ENCODE measurements around the gene FZD10.

DNA sequence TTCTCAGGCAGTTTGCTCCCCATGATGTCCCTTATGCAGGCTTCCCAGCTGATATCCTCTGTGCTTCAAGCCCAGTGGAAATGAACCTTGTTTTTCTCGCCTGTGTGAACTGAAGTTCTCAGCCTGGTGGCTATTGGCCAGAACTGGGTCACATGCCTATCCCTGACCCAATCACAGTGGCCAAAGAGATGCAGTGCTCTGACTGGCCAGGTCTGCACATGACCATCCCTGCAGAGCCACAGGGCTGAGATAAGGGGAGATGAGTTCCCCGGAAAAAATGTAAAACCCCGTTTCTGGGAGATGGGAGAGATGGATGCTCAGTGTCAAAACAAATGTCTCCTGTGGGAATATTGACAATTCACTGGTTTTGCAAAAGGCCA, 34.7 kb upstream of the FZD10 start:
- TF ChIP-seq, protein P1, sequence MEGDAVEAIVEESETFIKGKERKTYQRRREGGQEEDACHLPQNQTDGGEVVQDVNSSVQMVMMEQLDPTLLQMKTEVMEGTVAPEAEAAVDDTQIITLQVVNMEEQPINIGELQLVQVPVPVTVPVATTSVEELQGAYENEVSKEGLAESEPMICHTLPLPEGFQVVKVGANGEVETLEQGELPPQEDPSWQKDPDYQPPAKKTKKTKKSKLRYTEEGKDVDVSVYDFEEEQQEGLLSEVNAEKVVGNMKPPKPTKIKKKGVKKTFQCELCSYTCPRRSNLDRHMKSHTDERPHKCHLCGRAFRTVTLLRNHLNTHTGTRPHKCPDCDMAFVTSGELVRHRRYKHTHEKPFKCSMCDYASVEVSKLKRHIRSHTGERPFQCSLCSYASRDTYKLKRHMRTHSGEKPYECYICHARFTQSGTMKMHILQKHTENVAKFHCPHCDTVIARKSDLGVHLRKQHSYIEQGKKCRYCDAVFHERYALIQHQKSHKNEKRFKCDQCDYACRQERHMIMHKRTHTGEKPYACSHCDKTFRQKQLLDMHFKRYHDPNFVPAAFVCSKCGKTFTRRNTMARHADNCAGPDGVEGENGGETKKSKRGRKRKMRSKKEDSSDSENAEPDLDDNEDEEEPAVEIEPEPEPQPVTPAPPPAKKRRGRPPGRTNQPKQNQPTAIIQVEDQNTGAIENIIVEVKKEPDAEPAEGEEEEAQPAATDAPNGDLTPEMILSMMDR (conservative IDR thresholded peaks at IDR 0.05; ENCODE audit: low read depth in 2 of 2) = no peak
- no peak for TF ChIP-seq EZH2 (IDR thresholded peaks at IDR 0.05; ENCODE audit: low read depth, unreplicated experiment)
- TF ChIP-seq POLR2AphosphoS5 (IDR thresholded peaks at IDR 0.05; ENCODE audit: low read depth) = no peak
- no peak for TF ChIP-seq STAT1 (IDR thresholded peaks at IDR 0.05; ENCODE audit: unreplicated experiment)
- TF ChIP-seq, protein P2, sequence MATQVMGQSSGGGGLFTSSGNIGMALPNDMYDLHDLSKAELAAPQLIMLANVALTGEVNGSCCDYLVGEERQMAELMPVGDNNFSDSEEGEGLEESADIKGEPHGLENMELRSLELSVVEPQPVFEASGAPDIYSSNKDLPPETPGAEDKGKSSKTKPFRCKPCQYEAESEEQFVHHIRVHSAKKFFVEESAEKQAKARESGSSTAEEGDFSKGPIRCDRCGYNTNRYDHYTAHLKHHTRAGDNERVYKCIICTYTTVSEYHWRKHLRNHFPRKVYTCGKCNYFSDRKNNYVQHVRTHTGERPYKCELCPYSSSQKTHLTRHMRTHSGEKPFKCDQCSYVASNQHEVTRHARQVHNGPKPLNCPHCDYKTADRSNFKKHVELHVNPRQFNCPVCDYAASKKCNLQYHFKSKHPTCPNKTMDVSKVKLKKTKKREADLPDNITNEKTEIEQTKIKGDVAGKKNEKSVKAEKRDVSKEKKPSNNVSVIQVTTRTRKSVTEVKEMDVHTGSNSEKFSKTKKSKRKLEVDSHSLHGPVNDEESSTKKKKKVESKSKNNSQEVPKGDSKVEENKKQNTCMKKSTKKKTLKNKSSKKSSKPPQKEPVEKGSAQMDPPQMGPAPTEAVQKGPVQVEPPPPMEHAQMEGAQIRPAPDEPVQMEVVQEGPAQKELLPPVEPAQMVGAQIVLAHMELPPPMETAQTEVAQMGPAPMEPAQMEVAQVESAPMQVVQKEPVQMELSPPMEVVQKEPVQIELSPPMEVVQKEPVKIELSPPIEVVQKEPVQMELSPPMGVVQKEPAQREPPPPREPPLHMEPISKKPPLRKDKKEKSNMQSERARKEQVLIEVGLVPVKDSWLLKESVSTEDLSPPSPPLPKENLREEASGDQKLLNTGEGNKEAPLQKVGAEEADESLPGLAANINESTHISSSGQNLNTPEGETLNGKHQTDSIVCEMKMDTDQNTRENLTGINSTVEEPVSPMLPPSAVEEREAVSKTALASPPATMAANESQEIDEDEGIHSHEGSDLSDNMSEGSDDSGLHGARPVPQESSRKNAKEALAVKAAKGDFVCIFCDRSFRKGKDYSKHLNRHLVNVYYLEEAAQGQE (IDR thresholded peaks at IDR 0.05; ENCODE audit: unreplicated experiment) = no peak
- TF ChIP-seq NANOG (IDR thresholded peaks at IDR 0.05; ENCODE audit: borderline replicate concordance) = no peak
- no peak for TF ChIP-seq CREB1 (CRISPR knock-in tag; IDR thresholded peaks at IDR 0.05; ENCODE audit: low read depth)
- TF ChIP-seq JUNB (IDR thresholded peaks at IDR 0.05; ENCODE audit: unreplicated experiment) = no peak
- TF ChIP-seq ZNF114 (CRISPR knock-in tag; IDR thresholded peaks at IDR 0.05) = no peak
- TF ChIP-seq EZH2phosphoT487 (IDR thresholded peaks at IDR 0.05; ENCODE audit: unreplicated experiment) = no peak

Measured in GM23338 (cell line).